ENCODE measurements around the gene LSAMP.

LSAMP gene

GRCh38 chr3:116444819-116445310, 422 bp downstream of the LSAMP start:
- H3K9me3 Mint-ChIP-seq, result peaks cover 7 to 13% of the 10 kb centered on the region in 2 donors
- ATAC-seq (replicated peaks), result no peak
- no peaks in the 10 kb centered on the region for H3K36me3 Mint-ChIP-seq (ENCODE audit: insufficient read depth)
- DNase-seq, result no peak
- H3K27me3 Mint-ChIP-seq, result no peaks in the 10 kb centered on the region
- no peak overlapping the region for H3K4me3 Mint-ChIP-seq
- H3K4me1 Mint-ChIP-seq (ENCODE audit: low read depth in 2 of 2), result no peaks in the 10 kb centered on the region
- no peak overlapping the region for H3K27ac Mint-ChIP-seq

GRCh38 chr3:116444115-116444747, 1.1 kb downstream of the LSAMP start:
- H3K27me3 Mint-ChIP-seq, result no peaks in the 10 kb centered on the region
- H3K9me3 Mint-ChIP-seq, result peaks cover 6 to 13% of the 10 kb centered on the region in 2 donors
- no peak overlapping the region for H3K4me3 Mint-ChIP-seq
- no peaks in the 10 kb centered on the region for H3K4me1 Mint-ChIP-seq (ENCODE audit: low read depth in 2 of 2)
- no peak overlapping the region for H3K27ac Mint-ChIP-seq
- DNase-seq, result no peak
- H3K36me3 Mint-ChIP-seq (ENCODE audit: insufficient read depth), result peaks cover 3% of the 10 kb centered on the region
- no peak for ATAC-seq (replicated peaks)

GRCh38 chr3:116443191-116443661, 2.1 kb downstream of the LSAMP start:
- Mint-ChIP-seq H3K4me3 (no peak overlapping the region), H3K36me3 (ENCODE audit: insufficient read depth) (peaks cover 3% of the 10 kb centered on the region), H3K9me3 (peaks cover 5 to 13% of the 10 kb centered on the region in 2 donors), H3K27me3 (no peaks in the 10 kb centered on the region), H3K27ac (no peak overlapping the region), H3K4me1 (ENCODE audit: low read depth in 2 of 2) (no peaks in the 10 kb centered on the region)
- DNase-seq, result no peak
- ATAC-seq (replicated peaks), result no peak

GRCh38 chr3:116442331-116443021, 2.8 kb downstream of the LSAMP start:
- ATAC-seq (replicated peaks), result no peak
- Mint-ChIP-seq H3K4me1 (ENCODE audit: low read depth in 2 of 2) (no peaks in the 10 kb centered on the region), H3K27ac (no peak overlapping the region), H3K36me3 (ENCODE audit: insufficient read depth) (peaks cover 3% of the 10 kb centered on the region), H3K9me3 (peaks cover 6 to 13% of the 10 kb centered on the region in 2 donors), H3K27me3 (no peaks in the 10 kb centered on the region), H3K4me3 (no peak overlapping the region)
- no peak for DNase-seq

GRCh38 chr3:116441652-116442051, 3.6 kb downstream of the LSAMP start:
- peaks cover 8 to 13% of the 10 kb centered on the region in 2 donors for H3K9me3 Mint-ChIP-seq
- no peaks in the 10 kb centered on the region for H3K4me1 Mint-ChIP-seq (ENCODE audit: low read depth in 2 of 2)
- DNase-seq (no peak), ATAC-seq (replicated peaks) (no peak)
- H3K36me3 Mint-ChIP-seq (ENCODE audit: insufficient read depth), result peaks cover 3% of the 10 kb centered on the region
- H3K27ac Mint-ChIP-seq, result no peak overlapping the region
- no peaks in the 10 kb centered on the region for H3K27me3 Mint-ChIP-seq
- no peak overlapping the region for H3K4me3 Mint-ChIP-seq

- ATAC-seq (replicated peaks) (no peak), DNase-seq (no peak)
- no peak overlapping the region for H3K27ac Mint-ChIP-seq
Measured at GRCh38 chr3:116440196-116440595, 5.1 kb downstream of the LSAMP start.

GRCh38 chr3:116433552-116433951, 11.7 kb downstream of the LSAMP start:
- DNase-seq (no peak), ATAC-seq (replicated peaks) (no peak)
- Mint-ChIP-seq H3K4me3 (no peak overlapping the region), H3K27ac (no peak overlapping the region), H3K36me3 (ENCODE audit: insufficient read depth) (no peaks in the 10 kb centered on the region), H3K27me3 (no peaks in the 10 kb centered on the region), H3K9me3 (peaks cover 16 to 26% of the 10 kb centered on the region in 2 donors), H3K4me1 (ENCODE audit: low read depth in 2 of 2) (no peaks in the 10 kb centered on the region)

More at GRCh38 chr3:116440196-116440595, 5.1 kb downstream of the LSAMP start:
- H3K27me3 Mint-ChIP-seq, result no peaks in the 10 kb centered on the region
- peaks cover 3% of the 10 kb centered on the region for H3K36me3 Mint-ChIP-seq (ENCODE audit: insufficient read depth)
- H3K4me3 Mint-ChIP-seq, result no peak overlapping the region
- peaks cover 16 to 19% of the 10 kb centered on the region in 2 donors for H3K9me3 Mint-ChIP-seq
- no peaks in the 10 kb centered on the region for H3K4me1 Mint-ChIP-seq (ENCODE audit: low read depth in 2 of 2)

- Mint-ChIP-seq H3K9me3 (peaks cover 18 to 26% of the 10 kb centered on the region in 2 donors), H3K4me3 (no peak overlapping the region), H3K27me3 (no peaks in the 10 kb centered on the region), H3K36me3 (ENCODE audit: insufficient read depth) (no peaks in the 10 kb centered on the region), H3K27ac (no peak overlapping the region), H3K4me1 (ENCODE audit: low read depth in 2 of 2) (no peaks in the 10 kb centered on the region)
- DNase-seq (no peak), ATAC-seq (replicated peaks) (no peak)
Measured at GRCh38 chr3:116432795-116433194, 12.5 kb downstream of the LSAMP start.

- Mint-ChIP-seq H3K9me3 (peaks cover 9 to 18% of the 10 kb centered on the region in 2 donors), H3K4me1 (ENCODE audit: low read depth in 2 of 2) (no peaks in the 10 kb centered on the region), H3K27me3 (no peaks in the 10 kb centered on the region), H3K4me3 (no peak overlapping the region), H3K36me3 (ENCODE audit: insufficient read depth) (no peaks in the 10 kb centered on the region), H3K27ac (no peak overlapping the region)
- DNase-seq, result no peak
- ATAC-seq (replicated peaks), result no peak
Measured at GRCh38 chr3:116429479-116430269, 15.6 kb downstream of the LSAMP start.

GRCh38 chr3:116426036-116426435, 19.3 kb downstream of the LSAMP start:
- H3K9me3 Mint-ChIP-seq, result peaks cover 7 to 10% of the 10 kb centered on the region in 2 donors
- H3K27me3 Mint-ChIP-seq, result no peaks in the 10 kb centered on the region
- no peak overlapping the region for H3K4me3 Mint-ChIP-seq
- H3K36me3 Mint-ChIP-seq (ENCODE audit: insufficient read depth), result no peaks in the 10 kb centered on the region
- ATAC-seq (replicated peaks) (no peak), DNase-seq (no peak)
- H3K27ac Mint-ChIP-seq, result no peak overlapping the region
- H3K4me1 Mint-ChIP-seq (ENCODE audit: low read depth in 2 of 2), result no peaks in the 10 kb centered on the region

- H3K27me3 Mint-ChIP-seq, result no peaks in the 10 kb centered on the region
- H3K9me3 Mint-ChIP-seq, result peaks cover 7 to 10% of the 10 kb centered on the region in 2 donors
Measured at GRCh38 chr3:116425126-116425525, 20.2 kb downstream of the LSAMP start.

GRCh38 chr3:116423945-116424344, 21.3 kb downstream of the LSAMP start:
- Mint-ChIP-seq H3K36me3 (ENCODE audit: insufficient read depth) (no peaks in the 10 kb centered on the region), H3K4me3 (no peak overlapping the region), H3K9me3 (peaks cover 4 to 7% of the 10 kb centered on the region in 2 donors), H3K4me1 (ENCODE audit: low read depth in 2 of 2) (no peaks in the 10 kb centered on the region), H3K27me3 (no peaks in the 10 kb centered on the region), H3K27ac (no peak overlapping the region)
- DNase-seq (no peak), ATAC-seq (replicated peaks) (no peak)

More at GRCh38 chr3:116425126-116425525, 20.2 kb downstream of the LSAMP start:
- no peak overlapping the region for H3K4me3 Mint-ChIP-seq
- H3K27ac Mint-ChIP-seq, result no peak overlapping the region
- H3K4me1 Mint-ChIP-seq (ENCODE audit: low read depth in 2 of 2), result no peaks in the 10 kb centered on the region
- no peaks in the 10 kb centered on the region for H3K36me3 Mint-ChIP-seq (ENCODE audit: insufficient read depth)
- DNase-seq, result no peak
- ATAC-seq (replicated peaks), result no peak

- ATAC-seq (replicated peaks) (no peak), DNase-seq (no peak)
- no peaks in the 10 kb centered on the region for H3K27me3 Mint-ChIP-seq
- no peak overlapping the region for H3K27ac Mint-ChIP-seq
- peaks cover 7 to 10% of the 10 kb centered on the region in 2 donors for H3K9me3 Mint-ChIP-seq
- H3K4me1 Mint-ChIP-seq (ENCODE audit: low read depth in 2 of 2), result no peaks in the 10 kb centered on the region
- no peaks in the 10 kb centered on the region for H3K36me3 Mint-ChIP-seq (ENCODE audit: insufficient read depth)
- no peak overlapping the region for H3K4me3 Mint-ChIP-seq
Measured at GRCh38 chr3:116423374-116423773, 21.9 kb downstream of the LSAMP start.

All from effector memory CD8-positive, alpha-beta T cell (primary cell).